Globus pallidus (tissue), 1 donor: ENCODE results near the gene NOP16.
A peak's percentile ranks its signal among the peaks of the same experiment; 100 is the strongest.

ENCODE experiments used
- DNase-seq: peaks from one replicate; pipeline ENCODE4 v3.0.0-alpha.2; 2015; ENCODE audit warnings: low spot score

Gene NOP16

DNA sequence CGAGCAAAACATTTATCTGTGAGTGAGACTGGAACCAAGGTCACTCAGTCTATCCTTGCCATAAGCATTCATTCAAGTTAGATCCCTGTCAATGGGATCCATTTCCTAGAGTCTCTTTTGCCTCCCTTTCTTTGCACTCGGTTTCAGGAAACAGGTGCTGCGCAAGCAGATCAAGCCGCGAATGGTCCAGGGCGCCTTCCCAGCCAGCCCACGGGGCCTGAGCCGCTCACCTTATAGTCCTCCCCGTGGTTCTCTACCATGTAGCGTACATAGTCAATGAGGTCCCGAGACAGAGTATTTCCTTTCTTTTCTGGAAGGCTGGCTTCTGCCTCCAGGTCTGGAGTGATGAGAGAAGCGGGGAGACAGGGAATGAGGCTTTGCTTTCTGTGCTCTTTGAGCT, 3.4 kb downstream of the NOP16 start:
- no peak for DNase-seq

DNA sequence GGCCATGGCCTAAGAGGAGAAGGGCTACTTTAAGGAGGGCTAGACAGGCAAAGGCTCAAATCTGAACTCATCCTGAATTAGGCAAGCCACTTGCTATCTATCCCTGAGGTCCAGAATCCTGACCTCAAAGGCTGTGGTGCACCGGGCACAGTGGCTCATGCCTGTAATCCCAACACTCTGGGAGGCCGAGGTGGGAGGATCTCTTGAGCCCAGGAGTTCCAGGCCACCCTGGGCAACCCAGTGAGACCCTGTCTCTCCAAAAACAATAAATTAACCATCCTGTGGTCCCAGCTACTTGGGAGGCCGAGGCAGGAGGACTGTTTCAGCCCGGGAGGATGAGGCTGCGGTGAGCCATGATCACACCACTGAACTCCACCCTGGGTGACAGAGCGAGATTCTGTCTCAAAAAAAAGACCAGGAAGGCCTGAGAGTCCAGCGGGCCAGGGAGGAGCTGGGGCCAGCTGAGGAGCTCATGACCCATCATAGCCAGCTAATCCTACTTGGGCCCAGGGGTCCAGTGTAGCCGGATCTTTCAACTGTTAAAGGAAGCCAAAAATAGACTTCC, 4.0 kb downstream of the NOP16 start:
- DNase-seq = no peak

DNA sequence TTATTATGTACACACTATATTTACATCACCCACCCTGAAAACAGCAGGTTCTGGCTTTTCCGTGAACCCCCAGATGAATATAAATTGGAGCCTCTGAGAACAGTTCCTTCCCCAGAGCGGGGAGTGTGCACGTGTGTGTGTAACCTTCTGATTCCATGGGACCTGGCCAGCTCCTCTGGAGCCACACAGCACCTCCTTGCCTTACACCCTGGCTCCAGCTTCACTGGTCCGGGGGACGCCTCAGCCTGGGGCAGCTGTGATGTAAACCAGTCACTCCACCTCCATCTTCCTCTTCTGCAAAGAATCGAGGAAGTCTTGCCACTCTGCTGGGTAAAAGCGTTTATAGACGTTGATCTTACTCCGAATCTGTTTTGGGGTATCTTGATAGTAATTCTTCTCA, 4.4 kb downstream of the NOP16 start:
- no peak for DNase-seq

DNA sequence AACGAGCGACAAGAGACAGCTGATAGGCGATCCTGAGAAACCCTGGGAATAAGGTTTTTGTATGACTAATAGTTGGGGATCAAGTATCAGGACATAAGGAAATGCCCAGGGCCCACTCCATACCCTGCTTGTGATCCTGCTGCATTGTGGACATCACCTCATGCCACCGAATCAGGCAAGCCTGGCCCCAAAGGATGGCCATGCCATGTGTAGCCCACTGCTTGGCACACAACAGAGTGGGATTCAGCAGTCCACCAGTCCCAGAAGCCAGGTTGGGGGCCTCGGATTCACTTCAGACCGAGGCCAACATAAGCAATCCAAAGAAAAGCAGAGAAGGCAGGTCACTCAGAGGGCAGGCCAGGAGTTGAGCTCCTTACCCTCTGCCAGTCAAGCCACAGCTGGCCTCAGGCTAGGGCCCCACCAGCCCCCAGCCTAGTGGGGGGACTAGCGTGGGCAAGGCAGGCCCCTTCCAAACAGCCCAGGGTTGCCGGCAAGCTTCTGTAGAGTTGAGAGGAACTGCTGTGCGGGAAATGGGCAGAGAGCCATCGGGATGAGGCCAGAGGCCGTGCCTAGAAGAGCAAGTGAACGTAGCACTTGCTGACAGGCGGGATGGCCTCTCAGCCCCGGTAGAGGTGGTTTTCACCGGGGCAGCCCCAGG, 5.0 kb downstream of the NOP16 start:
- DNase-seq = no peak

DNA sequence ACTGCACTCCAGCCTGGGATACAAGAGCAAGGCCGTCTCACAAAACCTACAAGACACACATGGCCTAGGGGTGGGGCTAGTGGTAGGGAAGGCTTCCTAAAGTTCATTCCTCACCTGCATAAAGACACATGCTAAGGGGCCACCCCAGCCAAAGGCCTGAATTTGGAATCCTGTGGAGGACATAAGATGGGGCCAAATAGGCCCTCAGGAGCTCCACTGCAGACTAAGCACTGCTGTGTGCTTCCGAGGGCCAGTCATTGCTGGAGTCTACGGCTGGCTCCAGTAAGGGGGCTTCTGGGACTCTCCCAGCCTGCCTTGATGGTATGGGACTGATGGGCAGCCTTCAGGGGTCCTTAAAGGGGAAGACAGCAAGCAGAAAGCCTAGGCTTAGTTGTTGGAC, 5.7 kb downstream of the NOP16 start:
- no peak for DNase-seq

DNA sequence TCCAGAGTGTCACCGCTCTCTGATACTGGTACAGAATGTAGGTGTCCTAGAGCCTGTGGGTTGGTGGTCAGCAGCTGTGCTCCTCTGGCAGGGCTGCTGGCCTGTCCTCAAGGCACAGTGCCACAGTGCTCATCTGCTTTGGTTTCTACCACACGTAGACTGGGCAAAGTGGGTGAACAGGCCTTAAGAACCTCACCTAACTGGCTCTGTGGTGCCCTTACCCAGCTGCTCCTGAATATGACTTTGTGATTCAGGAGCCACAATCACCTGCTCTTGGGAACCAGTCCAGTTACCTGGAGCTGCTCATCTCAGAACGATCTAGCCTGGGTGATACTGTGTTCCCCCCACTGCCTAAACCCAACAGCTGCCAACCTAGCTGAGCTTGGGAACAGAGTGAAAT, 6.4 kb downstream of the NOP16 start:
- DNase-seq = no peak

DNA sequence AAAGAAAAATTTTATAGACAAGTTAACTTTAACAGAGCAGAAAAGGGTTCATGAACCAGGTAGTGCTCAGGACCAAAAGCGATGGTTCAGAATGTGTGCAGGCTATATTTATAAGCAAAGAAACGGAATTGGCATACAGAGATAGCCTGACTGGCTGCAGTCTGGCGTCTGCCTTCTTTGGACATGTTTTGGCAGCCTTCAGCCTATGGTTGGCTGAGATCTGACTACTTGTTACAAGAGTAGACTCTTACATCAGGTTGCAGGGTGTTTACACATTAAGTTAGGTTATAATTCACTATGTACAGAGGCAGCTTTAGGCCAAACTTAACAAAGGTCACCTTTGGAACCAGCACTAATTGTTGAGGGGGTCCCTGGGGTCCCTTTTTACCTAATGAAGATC, 7.0 kb downstream of the NOP16 start:
- no peak for DNase-seq

DNA sequence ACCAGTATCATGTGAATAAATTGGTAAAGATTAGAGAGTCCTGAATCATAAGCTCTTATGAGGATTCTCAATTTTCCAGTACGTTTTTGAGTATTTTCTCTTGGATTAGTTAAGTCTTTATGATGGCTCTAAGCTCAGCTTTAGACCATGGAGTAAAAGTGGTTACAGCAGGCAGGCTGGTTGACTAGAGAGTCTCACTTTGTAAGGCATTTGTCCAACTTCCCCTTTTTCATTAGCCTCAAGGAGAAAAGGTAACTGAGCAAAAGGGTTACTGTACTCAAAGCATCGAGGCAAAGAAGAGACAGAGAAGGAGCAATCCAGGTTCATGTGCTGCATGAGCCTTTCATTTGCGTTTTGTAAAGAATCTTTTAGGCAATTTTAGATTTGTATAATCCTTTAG, 8.5 kb downstream of the NOP16 start:
- DNase-seq = no peak

DNA sequence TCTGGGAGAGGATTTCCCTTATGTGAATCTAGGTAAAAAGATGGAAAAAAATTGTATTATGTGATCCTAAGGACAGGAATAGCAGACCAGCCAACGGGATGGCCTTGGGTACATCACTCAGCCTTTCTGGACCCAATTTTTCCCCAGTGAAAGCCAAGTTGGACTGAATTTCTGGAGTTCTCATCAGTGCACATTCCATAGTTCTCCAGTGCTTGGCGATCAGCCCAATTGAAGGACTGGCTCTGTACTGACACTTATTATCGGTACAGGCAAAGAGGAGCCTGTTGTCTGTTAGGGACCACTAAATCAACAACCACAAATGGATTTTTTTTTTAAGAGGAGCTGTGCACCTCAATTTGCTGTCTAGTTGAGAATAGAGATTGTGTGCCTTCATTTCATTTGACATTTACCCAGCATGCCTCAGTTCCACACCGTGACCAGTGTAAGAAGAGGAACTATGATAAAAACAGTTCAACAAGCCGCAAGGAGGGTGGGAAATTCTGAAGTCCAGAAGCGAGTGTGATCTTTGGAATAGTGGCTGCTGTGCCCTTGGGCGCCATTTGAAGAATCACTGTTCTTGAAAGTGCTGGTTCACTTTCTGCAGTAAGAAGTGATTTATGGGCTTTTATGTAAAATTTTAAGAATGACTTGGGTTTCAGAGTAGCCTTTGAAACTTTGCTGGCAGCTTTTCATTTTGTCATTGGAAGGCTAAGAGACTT, 15.1 kb downstream of the NOP16 start:
- no peak for DNase-seq

DNA sequence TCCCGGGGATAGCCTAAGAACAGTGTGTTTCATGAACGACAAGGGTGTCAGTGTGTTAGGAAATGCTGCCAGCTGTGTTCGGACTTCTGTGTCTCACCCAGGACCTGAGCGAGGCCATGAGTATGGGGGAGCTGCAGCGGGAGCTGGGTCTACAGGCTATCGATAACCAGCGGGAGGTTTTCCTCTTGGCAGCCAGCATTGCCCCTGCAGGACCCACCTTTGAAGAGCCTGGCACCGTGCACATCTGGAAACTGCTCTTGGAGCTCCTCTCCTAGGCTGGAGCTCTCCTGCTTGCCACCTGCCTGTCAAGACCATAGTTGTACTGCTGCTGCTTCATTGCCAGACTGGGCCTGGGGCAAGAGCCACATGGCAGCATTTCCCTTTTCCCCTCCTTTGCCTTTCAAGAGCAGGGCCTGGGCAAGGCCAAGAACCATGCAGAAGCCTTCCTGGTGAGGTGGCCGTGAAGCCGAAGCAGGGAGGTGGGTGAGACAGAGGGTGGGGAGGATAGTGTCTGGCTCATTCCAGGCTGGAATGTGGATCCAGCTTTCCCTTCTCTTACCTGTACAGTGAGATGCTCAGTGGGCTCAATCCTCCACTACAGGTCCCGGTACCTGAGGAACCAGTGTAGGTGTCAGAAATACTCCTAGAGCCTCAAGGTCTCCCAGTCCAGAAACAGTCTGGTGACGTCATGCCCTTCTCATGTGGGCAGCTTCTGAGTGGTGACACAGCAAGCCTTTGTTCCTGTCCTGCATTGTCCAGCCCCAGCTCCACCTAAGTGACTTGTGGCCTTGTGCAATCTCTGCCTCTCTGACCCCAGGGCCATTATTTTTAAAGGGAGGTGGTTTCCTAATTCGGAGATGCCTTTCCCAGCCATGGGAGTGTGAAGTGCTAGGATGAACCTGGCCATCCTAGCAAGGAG, 16.5 kb downstream of the NOP16 start:
- peak; percentile 37 for DNase-seq

DNA sequence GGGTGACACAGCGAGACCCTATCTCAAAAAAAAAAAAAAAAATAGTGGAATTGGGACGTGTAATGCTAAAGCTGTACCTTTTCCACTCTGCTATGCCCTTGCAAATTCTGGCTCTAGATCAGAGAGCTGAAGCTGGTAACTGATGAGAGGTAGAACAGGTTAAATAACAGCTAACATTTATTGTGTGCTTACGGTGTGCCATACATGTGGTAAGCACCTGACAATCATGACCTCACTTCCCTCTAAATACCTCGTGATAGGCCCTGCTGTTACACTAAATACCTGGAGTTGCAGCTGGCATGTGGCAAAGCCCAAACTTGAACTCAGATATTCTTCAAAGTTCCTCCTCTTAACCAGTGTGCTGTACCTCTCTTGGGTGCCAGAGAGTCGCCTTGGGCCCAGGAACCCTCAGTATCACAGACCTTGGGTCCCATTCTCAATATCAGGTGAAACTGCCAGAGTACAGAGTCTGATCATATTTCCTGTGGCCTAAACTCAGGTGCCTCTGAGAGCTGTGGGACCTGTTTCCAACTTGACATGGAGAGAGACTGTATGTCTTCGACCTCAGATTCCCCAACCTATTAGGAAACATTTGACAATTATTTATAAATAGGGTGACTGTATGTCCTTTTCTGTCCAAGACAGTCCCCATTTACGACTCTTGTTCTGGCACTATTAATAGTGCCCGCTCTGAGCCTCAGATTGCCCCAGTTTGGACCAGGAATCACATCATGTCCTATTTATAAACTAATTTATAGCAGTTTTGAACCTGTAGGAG, 18.3 kb downstream of the NOP16 start:
- DNase-seq = no peak

DNA sequence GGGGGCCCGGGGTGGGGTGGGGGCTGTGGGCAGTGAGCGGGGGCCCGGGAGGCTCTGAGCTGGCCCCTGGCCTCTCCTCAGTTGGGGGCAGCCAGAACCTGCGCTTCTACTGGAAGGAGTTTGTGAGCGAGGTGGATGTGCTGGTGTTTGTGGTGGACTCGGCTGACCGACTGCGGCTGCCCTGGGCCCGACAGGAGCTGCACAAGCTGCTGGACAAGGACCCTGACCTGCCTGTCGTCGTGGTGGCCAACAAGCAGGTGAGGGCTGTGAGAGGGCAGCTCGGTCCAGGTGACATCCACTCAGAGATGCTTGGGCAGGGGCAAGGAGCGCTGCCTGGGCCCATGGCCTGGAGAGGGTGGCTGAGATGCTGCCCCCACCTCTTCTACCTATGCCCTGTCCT, 19.7 kb downstream of the NOP16 start:
- no peak for DNase-seq

DNA sequence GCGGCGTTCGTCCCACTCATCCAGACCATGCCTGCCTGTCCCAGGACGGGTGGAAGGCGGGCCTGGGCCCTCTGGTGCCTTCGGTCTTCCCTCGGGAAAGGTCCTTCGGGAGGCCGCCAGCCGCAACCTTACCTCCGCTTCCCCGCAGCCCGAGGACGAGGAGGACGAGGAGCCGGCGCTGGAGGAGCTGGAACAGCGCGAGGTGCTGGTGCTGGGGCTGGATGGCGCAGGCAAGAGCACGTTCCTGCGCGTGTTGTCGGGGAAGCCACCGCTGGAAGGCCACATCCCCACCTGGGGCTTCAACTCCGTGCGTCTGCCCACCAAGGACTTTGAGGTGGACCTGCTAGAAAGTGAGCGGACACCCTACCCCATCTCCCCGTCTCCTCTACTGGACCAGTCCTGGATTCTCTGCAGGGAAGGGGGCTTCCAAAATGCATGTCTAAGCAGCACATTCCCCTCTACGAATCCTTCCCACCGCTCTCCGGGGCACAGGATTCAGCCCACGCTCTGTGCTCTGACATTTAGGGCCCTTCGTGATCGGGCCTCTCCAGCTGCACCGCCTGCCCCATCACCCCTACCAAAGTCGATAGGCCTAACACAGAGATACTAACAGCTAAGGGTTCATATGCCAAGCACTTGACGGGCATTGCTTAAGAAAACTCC, 22.0 kb downstream of the NOP16 start:
- no peak for DNase-seq

DNA sequence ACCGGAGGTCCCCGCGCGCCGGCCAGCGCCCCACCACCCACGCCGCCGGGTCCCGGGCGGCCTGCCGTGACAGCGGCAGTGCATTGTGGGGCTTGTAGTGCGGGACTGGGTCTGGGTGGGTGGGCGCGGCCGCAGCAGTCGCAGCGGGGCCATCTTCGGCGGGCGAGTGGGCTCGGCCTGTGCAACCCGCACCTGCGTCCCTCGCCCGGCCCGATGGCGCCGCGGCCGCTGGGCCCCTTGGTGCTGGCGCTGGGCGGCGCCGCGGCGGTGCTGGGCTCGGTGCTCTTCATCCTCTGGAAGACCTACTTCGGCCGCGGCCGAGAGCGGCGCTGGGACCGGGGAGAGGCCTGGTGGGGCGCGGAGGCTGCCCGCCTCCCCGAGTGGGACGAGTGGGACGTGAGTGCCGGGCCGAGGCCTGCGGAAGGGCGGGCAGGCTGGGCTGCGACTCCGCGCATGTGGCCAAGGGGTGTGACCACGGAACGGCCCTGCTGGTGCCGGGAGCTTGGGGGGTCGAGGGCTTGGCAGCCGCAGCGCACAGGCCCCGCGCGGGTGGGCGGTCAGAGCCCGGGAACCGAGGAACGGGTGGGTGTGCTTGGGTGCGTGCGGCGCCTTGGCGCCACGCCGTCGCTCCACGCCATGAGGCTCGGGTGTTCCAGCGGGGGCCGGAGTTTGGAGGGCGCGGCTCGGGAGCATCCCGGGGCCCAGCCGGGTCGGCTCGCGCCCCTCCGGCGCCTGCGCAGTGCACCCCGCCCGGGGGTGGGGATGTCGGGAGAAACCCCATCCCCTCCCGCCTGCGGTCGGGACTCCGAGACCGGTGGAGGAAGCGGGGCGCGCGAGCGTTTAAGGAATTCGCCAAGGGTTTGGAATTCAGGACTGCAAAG, 22.8 kb downstream of the NOP16 start, which contains the start of gene ARL10:
TSS of gene ARL10 (plus strand) at position 137 of the 881 bp plus-strand sequence. CDS start at position 214, 77 bp downstream.
- DNase-seq = peak; percentile 31

DNA sequence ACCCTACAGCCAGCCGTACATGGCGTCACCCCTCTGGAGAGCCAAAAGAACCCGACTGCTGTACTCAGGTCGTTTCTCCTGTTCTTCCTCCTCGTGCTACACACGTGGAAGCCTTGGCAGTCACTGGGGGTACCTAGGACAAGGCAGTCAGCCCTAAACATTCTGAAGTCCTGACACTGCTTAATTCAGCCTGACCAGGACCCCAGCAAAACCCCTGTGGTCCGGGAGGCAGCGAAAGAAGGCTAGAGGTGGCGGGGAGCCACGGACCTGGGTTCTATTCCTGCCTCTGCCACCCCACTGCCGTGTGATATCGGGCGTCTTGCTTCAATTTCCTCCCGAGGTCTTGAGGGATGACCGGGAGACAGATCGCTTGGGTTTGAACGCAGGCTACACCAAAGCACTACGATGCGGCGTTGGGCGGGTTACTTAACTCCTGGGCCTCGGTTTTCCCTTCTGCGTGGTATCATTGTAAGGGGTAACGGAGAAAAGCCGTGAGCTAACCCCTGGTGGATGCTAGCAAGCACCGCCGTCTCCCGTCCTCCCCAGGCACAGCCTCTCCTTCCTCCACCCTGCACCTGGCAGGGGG, 23.5 kb downstream of the NOP16 start:
- no peak for DNase-seq

DNA sequence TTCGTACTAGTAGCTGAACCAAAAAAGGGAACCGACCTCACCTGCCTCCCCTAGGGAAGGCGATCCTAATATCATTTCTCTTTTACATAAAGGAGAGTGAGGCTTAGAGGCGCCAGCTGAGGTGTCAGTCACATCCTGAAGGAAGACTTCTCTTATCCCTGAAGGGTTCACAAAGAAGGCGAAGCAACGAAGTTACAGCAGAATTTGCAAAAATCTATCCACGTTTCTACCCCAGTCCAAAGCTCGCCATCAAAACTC, 26.2 kb downstream of the NOP16 start:
- DNase-seq = no peak

DNA sequence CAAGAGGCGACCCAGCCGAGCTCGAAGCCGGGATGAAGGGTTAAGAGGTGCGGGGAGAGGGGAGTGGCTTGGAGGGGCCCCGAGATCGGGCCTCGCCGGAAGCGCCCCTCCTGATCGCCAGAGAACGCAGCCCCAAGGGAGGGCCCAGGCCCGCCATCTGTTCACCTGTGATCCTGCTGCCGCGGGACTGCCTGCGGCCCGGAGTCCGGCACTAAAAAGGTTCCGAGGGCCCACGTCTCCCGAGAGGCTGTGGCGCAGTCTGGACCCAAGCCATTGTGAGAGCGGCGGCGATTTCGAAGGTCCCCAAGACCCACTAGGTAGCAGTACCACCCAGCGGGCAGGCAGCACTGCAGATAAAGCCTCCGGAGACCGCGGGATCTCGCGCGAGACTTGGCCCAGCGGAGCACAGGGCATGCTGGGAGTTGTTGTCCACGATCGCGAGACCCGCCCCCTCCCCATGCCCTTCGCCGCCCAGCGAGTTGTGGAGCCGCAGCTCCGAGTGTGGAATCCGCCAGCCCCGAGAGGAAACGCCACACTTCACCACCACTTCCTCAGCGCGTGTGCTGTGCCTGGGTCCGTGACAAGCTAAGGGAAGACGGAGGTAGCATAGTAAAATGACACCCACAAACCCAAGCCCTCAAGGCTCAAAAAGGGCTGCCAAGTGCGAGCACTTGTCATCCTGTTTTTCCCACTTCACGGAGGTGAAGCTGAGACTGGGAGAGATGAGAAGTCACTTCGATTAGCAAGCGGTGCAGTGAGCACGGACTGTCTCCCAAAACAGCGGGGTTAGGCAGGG, 26.8 kb downstream of the NOP16 start, which contains the start of gene KIAA1191:
TSS of gene KIAA1191 (minus strand) at position 328 of the 796 bp plus-strand sequence. CDS start 2,256 bp downstream, outside the sequence.
- peak; percentile 92 for DNase-seq

DNA sequence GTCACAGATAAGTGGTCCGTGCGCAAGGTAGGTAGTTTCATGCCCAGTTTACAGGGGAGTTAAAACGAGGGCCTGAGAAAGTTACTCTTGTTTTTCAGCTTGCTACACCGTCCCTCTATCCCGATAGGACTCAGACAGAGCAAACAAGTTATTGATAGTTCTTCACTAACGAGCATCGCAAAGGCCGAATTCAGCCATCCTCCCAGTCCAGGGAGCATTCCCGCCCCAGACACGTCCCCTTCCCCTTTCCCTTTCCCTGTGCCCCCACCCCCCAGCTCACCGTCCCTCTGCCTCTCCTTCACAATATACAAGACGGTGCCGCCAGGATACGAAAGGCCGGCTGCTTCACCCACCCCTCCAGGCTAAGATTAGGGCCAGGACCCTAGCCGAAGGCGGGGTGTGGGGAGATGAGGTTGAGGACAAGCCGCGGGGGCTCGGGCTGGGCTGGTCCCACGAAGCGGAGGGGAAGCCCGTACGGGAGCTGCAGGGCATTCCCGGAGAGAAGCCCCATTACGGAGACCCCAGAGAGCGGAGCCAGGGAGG, 27.4 kb downstream of the NOP16 start:
- DNase-seq = peak; percentile 20

DNA sequence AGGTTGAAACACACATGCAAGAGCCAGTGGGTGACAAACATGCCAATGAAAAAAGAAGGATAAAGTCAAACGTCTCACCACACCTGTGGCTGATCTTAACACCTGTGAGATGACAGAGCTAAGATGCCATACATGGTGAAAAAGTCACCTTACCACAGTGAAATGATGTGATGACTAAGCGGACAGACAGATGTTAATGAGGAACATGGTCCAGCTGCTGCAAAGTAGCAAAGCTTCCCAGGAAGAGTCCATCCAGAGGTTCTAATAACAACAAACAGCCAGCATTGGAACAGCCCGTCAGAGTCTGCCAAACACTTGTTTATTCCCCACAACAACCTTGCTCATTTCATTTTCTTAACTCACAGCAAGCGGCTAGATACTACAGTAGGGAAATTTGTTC, 28.7 kb downstream of the NOP16 start:
- DNase-seq = no peak
